GM18951 (cell line): ENCODE results near the gene POLQ.
"Not testable (repeated sequence)": the region's sequence is repeated elsewhere in the genome, so short reads cannot be mapped to it uniquely, and the experiment has no call there.

Experiments used
- POLR2A ChIP-seq: IDR thresholded peaks from 4 replicates; pipeline ENCODE4 v1.6.1; 2011; ENCODE audit warnings: mild to moderate bottlenecking; ENCODE audit not compliant: insufficient read length, insufficient read depth; ENCODE audit errors: extremely low read depth
- in situ Hi-C: fragments of 300-500 bp; cut with MboI; formaldehyde crosslinking; loops from one replicate; pipeline ENCODE4 v1.12.0; 2022; ENCODE audit warnings: low sequenced_read_pairs, mixed read lengths, inconsistent platforms; ENCODE audit not compliant: unreplicated experiment

POLQ gene

GRCh38 chr3:121490161-121490560, 55.6 kb downstream of the POLQ start:
- in situ Hi-C loops = no loop called here
- no peak for TF ChIP-seq POLR2A

GRCh38 chr3:121488628-121489027, 57.2 kb downstream of the POLQ start:
- in situ Hi-C loops = no loop called here

GRCh38 chr3:121483290-121483689, 62.5 kb downstream of the POLQ start:
- in situ Hi-C loops = no loop called here
- TF ChIP-seq POLR2A = no peak

More at GRCh38 chr3:121488628-121489027, 57.2 kb downstream of the POLQ start:
- no peak for TF ChIP-seq POLR2A

- TF ChIP-seq POLR2A = no peak
- in situ Hi-C loops = no loop called here
These were observed 63.1 kb downstream of the POLQ start for GRCh38 chr3:121482660-121483059.

- TF ChIP-seq POLR2A = no peak
These were observed 64.5 kb downstream of the POLQ start for GRCh38 chr3:121481106-121481880.

GRCh38 chr3:121477589-121477988, 68.2 kb downstream of the POLQ start:
- in situ Hi-C loops = no loop called here
- no peak for TF ChIP-seq POLR2A

More at GRCh38 chr3:121481106-121481880, 64.5 kb downstream of the POLQ start:
- in situ Hi-C loops = no loop called here

GRCh38 chr3:121473001-121473400, 72.8 kb downstream of the POLQ start:
- in situ Hi-C loops = no loop called here
- TF ChIP-seq POLR2A = no peak

GRCh38 chr3:121467085-121467484, 78.7 kb downstream of the POLQ start:
- TF ChIP-seq POLR2A = no peak
- in situ Hi-C loops = no loop called here

GRCh38 chr3:121463745-121464144, 82.0 kb downstream of the POLQ start:
- in situ Hi-C loops = no loop called here
- TF ChIP-seq POLR2A = no peak

- in situ Hi-C loops = no loop called here
- no peak for TF ChIP-seq POLR2A
These were observed 83.2 kb downstream of the POLQ start for GRCh38 chr3:121462565-121462964.

GRCh38 chr3:121451752-121452151, 94.0 kb downstream of the POLQ start:
- in situ Hi-C loops = not testable (repeated sequence)

- in situ Hi-C loops = no loop called here
- no peak for TF ChIP-seq POLR2A
These were observed 102.3 kb downstream of the POLQ start for GRCh38 chr3:121443456-121443855.

GRCh38 chr3:121436641-121437040, 109.1 kb downstream of the POLQ start:
- TF ChIP-seq POLR2A = no peak
- in situ Hi-C loops = no loop called here

GRCh38 chr3:121436074-121436473, 109.7 kb downstream of the POLQ start:
- in situ Hi-C loops = no loop called here

More at GRCh38 chr3:121436074-121436473, 109.7 kb downstream of the POLQ start:
- TF ChIP-seq POLR2A = no peak
